ENCODE data around the gene NFAM1. TPM values are rescaled to one million over a fixed set of nuclear protein-coding genes. Genes with fewer than 3 reads are reported as not detected.

NFAM1 gene
- total and polyA plus RNA-seq, 2 of the 4 experiments (the other 2 are of a cell fraction), result not detected

GRCh38 chr22:42412744-42413333, 19.4 kb downstream of the NFAM1 start:
- H2BK5ac ChIP-seq (ENCODE audit: low read depth, low read length, poor library complexity, severe bottlenecking), result no peak overlapping the region
- H3K27ac ChIP-seq (ENCODE audit: insufficient read depth, low read length), result no peak overlapping the region
- H3K4me3 ChIP-seq (ENCODE audit: insufficient read depth, low read depth, low read length), result no peak overlapping the region
- no peaks in the 10 kb centered on the region for H3K36me3 ChIP-seq (ENCODE audit: control insufficient read depth, insufficient read depth, low read length)
- dilution Hi-C loops (cut with HindIII; ENCODE audit: low sequenced_read_pairs, unreplicated experiment), result no loop called here
- no peak overlapping the region for H3K18ac ChIP-seq (ENCODE audit: low read depth, low read length)
- H3K9ac ChIP-seq (ENCODE audit: low read depth, low read length), result no peak overlapping the region
- H3K9me1 ChIP-seq (ENCODE audit: insufficient read depth, low read length), result no peaks in the 10 kb centered on the region
- H2BK15ac ChIP-seq (ENCODE audit: low read depth, low read length), result no peak overlapping the region
- H2BK120ac ChIP-seq (ENCODE audit: low read depth, low read length), result no peak overlapping the region
- ATAC-seq (ENCODE audit: low read depth), result no peak
- intact Hi-C loops (cut with micrococcal nuclease), result no loop called here
- CTCF ChIA-PET, result no interaction called here
- H2AFZ ChIP-seq (replicated peaks; ENCODE audit: low read length, poor library complexity), result no peak overlapping the region
- no peak for DNase-seq
- no peak overlapping the region for H3K4ac ChIP-seq (ENCODE audit: low read depth, low read length)
- H3K4me2 ChIP-seq (ENCODE audit: low read depth, low read length), result no peak overlapping the region
- no peak overlapping the region for H4K5ac ChIP-seq (ENCODE audit: low read depth, low read length)
- H4K91ac ChIP-seq (ENCODE audit: insufficient read depth, low read depth, low read length), result no peak overlapping the region
- no peaks in the 10 kb centered on the region for H3K9me3 ChIP-seq (ENCODE audit: control insufficient read depth, insufficient read depth, low read length)
- no peaks in the 10 kb centered on the region for H3K4me1 ChIP-seq (ENCODE audit: control insufficient read depth, insufficient read depth, low read length)
- H4K8ac ChIP-seq (ENCODE audit: low read depth in 2 of 2, low read length in 2 of 2), result no peak overlapping the region
- no peak for TF ChIP-seq CTCF (conservative IDR thresholded peaks at IDR 0.05; ENCODE audit: low read depth, low read length)
- TF ChIP-seq MAFK (IDR thresholded peaks at IDR 0.05; ENCODE audit: low read depth, low read length), result no peak
- no peak for TF ChIP-seq MXI1 (IDR thresholded peaks at IDR 0.05; ENCODE audit: borderline replicate concordance, low read depth, low read length)
- TF ChIP-seq, protein P1, sequence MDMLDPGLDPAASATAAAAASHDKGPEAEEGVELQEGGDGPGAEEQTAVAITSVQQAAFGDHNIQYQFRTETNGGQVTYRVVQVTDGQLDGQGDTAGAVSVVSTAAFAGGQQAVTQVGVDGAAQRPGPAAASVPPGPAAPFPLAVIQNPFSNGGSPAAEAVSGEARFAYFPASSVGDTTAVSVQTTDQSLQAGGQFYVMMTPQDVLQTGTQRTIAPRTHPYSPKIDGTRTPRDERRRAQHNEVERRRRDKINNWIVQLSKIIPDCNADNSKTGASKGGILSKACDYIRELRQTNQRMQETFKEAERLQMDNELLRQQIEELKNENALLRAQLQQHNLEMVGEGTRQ (IDR thresholded peaks at IDR 0.05; ENCODE audit: low read depth, low read length), result no peak
- TF ChIP-seq, protein P2, sequence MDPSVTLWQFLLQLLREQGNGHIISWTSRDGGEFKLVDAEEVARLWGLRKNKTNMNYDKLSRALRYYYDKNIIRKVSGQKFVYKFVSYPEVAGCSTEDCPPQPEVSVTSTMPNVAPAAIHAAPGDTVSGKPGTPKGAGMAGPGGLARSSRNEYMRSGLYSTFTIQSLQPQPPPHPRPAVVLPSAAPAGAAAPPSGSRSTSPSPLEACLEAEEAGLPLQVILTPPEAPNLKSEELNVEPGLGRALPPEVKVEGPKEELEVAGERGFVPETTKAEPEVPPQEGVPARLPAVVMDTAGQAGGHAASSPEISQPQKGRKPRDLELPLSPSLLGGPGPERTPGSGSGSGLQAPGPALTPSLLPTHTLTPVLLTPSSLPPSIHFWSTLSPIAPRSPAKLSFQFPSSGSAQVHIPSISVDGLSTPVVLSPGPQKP (IDR thresholded peaks at IDR 0.05; ENCODE audit: borderline replicate concordance, low read depth, low read length), result no peak
- TF ChIP-seq RCOR1 (IDR thresholded peaks at IDR 0.05; ENCODE audit: insufficient replicate concordance, low read length), result no peak
- no peak overlapping the region for H2BK20ac ChIP-seq (ENCODE audit: low read depth, low read length)
- H3K14ac ChIP-seq (replicated peaks; ENCODE audit: low read depth, low read length), result no peak overlapping the region
- no peak overlapping the region for H2AK5ac ChIP-seq (ENCODE audit: low read depth, low read length)
- H3K56ac ChIP-seq (ENCODE audit: extremely low read depth, insufficient read depth, low read length), result no peak overlapping the region
- no peaks in the 10 kb centered on the region for H4K20me1 ChIP-seq (ENCODE audit: insufficient read depth, low read length)
- no peak overlapping the region for H2AK9ac ChIP-seq (replicated peaks; ENCODE audit: low read depth, low read length, poor library complexity)
- POLR2A ChIA-PET (ENCODE audit: unreplicated experiment), result no interaction called here
- no peak overlapping the region for H3K23ac ChIP-seq (ENCODE audit: low read depth, low read length)
- H3K27me3 ChIP-seq (ENCODE audit: control insufficient read depth, insufficient read depth, low read length), result peaks cover 43% of the 10 kb centered on the region
- in situ Hi-C loops (cut with MboI; ENCODE audit: low sequenced_read_pairs), result no loop called here
- BruUV-seq (replicated peaks), result no TSS peak
- no peaks in the 10 kb centered on the region for H3K79me1 ChIP-seq (ENCODE audit: low read depth in 1 of 2, low read length in 2 of 2)
- 41% methylated on average over 3 of the region's 13 CpGs; no CpG with 5 or more reads in 1 of the 2 experiments for WGBS, 2 experiments (ENCODE audit: extremely low coverage in 2 of 2, insufficient read length in 1 of 2)

Data from IMR-90 (cell line).